Measurements from ENCODE around the gene JMJD6.

The JMJD6 gene

DNA sequence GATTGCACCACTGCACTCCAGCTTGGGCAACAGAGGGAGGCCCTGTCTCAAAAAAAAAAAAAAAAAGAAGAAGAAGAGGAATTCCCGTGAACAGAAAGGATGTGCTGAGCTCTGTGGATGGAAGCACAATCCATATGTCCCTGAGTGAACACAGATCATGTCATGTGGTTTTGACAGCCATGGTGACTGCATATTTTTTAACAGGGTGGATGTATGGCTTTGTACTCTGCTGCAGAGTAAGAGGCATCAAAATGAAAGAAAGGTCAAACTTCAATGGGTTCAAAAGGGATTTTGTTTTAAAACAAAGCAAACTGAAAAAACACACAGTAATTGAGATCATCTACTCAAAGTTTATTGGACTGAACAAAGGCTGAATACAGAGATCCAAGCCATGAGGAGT is 47.2 kb downstream of the JMJD6 start:
- DNase-seq (ENCODE audit: low spot score): no peak

DNA sequence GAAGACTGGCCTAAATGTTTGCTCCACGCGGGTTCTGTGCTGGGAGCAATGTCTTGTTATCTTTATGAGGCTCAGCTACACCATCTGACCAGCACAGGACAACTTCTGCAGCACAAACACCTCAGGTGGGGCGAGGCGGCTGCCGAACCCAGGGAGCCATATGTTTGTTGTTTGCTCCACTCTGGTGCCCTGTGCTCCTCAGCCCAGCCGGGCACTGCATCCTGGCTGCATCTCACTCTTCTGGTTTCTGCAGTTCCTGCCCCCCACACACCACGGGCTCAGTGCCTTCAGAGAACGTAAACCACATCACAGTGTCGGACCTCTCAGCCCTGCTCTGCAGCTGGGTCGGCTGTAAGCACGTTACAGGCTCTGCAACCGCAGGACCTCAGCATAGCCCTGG is 48.1 kb downstream of the JMJD6 start:
- DNase-seq (ENCODE audit: low spot score): no peak

DNA sequence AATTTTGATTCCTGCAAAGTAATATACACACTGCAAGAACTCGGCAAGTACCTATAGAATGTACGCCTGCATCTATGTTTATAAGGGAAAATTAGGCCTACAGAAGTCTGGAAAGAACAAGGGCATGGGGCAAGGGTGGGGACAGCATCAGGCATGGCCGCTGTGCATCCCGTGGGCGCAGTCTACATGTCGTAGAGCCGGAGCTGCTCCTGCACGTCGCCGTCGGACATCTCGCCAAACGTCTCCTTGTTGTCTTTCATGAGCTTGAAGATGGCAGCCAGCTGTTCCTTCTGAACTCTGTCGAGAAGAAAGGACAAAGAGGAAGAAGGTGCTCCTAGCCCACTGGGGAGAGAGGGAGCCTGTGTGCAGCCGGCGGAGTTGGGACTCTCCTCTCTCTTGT is 49.0 kb downstream of the JMJD6 start:
- no peak for DNase-seq (ENCODE audit: low spot score)

DNA sequence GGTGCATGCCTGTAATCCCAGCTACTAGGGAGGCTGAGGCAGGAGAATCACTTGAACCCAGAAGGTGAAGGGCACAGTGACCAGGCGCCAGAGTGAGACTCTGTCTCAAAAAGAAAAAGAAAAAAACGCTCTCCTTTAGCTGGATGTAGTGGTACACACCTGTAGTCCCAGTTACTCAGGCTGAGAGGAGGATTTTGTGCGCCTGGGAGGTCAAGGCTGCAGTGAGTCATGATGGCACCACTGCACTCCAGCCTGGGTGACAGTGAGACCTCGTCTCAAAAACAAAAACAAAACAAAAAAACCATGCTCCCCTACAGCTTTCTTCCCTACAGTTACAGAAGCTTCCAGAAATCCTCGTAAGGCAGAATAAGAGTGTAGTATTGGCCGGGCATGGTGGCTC is 49.8 kb downstream of the JMJD6 start:
- DNase-seq (ENCODE audit: low spot score): no peak

DNA sequence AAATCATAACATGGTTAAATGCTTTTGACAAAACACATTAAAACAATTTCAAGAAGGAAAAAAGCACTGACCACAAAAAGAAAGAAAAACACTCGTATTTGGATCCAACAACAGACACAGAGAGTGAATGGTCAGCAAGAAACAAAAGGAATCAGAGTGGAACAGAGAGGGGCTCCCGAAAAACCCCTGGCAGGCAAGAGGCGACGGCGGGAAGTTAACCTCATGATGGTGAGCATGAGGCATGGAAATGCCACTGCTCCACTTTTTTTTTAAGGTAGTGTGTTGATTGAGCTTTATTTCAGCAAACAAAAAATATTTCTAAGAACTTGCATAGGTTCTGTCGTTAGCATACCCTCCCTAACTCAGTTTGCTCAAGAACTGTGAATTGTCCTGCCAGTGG is 50.8 kb downstream of the JMJD6 start:
- DNase-seq (ENCODE audit: low spot score): no peak

DNA sequence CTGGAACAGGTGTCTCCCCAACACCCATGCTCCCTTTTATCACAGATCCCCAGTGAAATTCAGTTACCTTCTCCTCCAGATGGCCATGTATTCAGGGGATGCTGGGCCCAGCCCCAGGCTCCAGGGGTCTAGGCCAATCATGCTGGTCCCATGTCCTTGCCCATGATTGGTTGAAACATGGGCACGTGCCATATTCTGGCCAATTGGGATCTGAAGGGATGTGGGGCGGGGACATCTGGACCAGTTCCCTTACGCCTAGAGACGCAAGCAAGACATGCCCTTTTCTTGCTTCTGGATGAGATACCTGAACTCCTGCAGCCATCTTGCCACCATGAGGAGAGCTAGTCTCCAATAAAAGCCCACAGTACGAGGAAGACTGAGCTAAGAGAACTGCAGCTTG is 51.8 kb downstream of the JMJD6 start:
- no peak for DNase-seq (ENCODE audit: low spot score)

DNA sequence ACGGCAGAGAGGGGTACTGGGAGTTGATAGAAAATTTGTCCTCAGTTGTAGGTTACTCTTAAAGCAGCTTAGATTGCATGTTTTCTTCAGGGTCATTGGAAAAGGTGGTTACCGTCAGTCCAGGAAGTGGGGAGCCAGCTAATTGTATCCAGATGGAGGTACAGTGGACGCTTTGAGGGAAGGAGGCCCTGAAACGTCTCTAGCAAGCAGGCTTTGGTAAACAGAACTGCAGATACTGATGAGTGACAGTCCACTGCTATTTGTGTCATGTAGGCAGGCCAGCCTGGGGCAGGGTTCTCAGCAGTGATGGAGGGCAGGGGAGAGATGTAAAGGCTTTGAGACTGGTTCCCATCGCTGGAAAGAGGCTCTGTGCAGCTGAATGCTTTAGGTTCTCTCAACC is 52.7 kb downstream of the JMJD6 start:
- DNase-seq (ENCODE audit: low spot score): no peak

DNA sequence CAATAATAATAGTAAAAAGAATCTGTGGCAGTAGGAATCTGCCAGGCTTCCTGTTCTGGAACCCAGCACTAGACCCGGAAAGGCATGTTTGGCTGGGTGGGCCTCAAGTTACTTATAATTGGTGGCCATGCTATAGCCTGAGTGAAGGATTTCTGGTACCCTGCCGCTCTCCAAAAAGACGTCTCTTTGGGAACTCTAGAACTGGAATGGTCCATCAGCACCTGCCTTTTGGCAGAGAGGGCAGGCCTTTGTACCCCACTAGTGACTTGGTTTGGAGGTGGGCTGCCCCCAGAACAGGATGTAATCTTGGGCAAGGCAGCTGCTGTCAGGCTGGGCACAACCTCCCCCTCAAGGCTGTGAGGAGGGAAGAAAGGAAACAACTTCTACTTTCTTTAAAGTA is 53.5 kb downstream of the JMJD6 start:
- DNase-seq (ENCODE audit: low spot score): no peak

DNA sequence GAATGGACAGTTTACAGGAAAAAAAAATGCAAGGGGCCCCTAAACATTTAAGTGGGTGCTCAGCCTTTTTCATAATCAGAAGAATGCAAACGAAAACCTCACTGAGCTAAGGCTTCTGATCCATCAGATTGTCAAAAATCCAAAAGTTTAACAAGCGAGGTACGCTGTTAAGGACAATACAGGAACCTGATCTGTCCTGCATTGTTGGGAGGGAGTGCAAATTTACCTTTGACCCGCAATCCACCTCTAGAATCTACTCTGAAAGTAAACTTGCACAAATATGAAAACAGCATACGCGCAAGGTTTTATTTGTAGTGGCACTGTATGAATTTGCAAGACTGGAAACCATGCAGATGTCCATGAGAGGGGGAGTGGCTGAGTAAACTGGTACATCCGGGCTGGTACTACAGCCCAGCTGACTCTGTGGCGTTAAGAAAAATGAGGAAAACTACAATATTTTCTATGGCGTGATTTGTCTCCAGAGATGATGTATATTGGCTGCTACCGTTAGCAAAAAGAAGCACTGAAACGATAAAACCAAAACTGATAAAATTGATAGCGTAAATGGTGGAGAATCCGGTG is 54.0 kb downstream of the JMJD6 start:
- no peak for DNase-seq (ENCODE audit: low spot score)

DNA sequence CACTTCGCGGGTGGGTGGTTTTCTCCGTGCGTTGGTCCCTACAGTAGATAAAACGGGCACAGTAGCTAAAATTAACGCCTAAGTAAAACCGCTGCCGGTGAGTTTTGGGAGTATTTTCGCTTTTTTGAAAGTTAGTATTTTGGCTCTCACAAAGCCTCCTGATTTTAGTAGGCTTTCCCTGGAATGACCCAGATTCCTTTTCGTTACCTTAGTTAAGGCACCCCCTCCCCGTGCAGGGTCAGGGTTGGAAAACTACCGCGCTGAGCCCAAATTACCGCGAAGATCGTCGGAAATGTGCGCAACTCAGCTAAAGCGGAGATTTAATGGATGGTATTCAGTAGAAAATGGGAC is 54.5 kb downstream of the JMJD6 start:
- DNase-seq (ENCODE audit: low spot score): no peak

DNA sequence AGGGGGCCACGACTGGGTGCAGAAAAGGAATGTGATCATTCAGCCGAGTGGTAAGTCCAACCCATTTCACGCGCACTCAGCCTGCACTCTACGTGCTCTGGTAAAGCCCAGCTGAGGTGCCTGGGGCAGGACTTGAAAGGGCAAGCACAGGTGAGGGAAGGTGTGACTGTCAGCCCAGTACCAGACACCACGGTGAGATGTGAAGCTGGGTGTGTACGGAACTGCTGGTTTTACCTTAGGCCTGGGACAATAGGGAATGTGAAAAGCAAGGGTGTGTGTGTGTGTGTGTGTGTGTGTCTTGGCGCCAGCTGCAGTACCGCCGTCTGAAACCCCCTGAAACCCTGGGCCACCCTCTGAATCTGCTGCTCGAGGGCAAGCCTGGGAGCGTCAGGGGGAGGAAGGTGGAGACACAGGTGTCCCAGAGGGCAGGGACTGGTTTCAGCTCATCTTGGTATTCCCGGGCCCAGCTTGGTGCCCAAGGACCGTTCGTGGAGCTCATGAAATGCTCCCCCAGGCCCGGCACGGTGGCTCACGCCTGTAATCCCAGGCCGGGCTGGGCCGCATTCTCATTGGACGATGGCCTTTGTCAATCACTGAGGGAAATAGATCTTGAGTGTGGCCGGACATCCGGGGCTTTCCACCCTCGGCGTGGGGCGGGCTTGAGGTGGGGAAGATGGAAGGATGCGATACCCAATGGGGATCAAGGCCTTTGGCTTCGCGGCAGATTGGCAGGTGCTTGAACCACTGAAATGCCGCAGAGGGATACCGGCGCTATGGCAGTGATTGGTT is 55.1 kb downstream of the JMJD6 start:
- peak; percentile 100 for DNase-seq (ENCODE audit: low spot score)

DNA sequence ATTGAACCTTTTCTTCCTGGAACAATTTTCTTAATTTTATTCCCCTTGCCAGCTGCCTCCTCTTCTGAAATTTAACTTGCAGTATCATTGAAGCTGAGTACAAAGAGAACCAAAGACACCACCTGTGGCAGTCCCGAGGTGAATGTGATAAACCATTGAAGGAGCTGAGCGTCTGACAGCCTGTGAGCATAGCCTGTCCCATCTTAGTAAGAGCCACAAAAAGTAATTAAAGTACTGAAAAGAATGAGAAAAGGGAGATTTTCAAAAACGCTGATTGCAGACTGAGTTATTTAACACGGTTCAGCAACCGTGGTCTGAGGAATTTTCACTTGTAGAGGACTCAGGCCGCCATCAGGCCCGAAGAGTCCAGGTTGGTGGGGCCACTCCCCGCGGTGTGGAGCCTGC is 55.7 kb downstream of the JMJD6 start:
- DNase-seq (ENCODE audit: low spot score): no peak

DNA sequence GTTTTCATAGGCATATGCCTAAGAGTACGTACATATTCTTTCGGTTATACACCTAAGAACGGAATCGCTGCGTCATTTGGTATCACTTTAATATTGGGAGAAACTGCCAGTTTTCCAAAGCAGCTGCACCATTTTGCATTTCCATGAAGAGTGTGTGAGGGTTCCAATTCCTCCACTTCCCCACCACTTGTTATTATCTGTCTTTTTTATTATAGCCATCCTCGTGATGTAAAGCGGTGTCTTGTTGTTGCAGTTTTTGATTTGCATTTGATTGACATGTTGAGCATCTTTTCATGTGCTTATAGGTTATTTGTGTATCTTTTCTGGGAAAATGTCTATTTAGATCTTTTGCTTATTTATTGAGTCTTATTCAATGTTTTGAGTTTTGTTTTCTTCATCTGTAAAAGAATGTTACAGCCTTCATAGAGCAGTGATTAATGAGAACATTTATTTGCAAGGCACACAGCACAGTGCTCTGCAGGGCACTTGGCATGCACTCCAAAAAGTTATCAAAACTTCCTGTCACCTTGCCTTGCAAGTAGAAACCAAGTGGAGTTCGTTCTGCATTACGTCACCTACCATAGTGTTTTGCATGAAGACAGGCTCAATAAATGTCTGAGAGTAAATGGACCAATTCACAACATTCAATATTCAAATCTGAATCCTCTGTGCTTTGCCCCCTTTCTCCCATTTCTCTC is 56.2 kb downstream of the JMJD6 start:
- DNase-seq (ENCODE audit: low spot score): no peak

Measured in D341Med (cell line).